GM12872 (cell line): Measurements from ENCODE around the gene PDLIM5.

Experiments
- CTCF ChIP-seq: IDR thresholded peaks from 3 replicates; pipeline ENCODE4 v1.5.1; 2011; ENCODE audit warnings: low read depth, mild to moderate bottlenecking, low read length, moderate library complexity; ENCODE audit not compliant: insufficient read depth

PDLIM5 gene

GRCh38 chr4:94564252-94564651 is 112.5 kb downstream of the PDLIM5 start:
- TF ChIP-seq CTCF = no peak

DNA sequence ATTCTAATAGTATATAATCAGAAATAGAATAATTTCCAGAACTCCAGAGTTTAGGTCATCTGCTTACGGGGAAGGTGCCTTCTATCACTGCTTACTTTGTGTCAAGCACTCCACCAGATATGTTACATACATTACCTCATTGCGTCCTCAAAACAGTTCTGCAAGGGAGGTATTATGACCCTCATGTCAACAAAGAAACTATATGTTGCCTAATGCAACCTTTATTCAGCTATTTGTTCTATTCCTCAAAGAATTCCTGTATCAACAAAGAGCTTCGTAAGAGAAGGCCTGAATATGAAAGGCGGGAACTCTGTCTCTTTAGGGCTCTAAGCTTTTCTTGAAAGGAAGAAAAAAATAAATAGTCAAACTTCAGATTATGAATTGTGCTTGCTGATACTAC is 114.7 kb downstream of the PDLIM5 start:
- TF ChIP-seq CTCF = no peak

DNA sequence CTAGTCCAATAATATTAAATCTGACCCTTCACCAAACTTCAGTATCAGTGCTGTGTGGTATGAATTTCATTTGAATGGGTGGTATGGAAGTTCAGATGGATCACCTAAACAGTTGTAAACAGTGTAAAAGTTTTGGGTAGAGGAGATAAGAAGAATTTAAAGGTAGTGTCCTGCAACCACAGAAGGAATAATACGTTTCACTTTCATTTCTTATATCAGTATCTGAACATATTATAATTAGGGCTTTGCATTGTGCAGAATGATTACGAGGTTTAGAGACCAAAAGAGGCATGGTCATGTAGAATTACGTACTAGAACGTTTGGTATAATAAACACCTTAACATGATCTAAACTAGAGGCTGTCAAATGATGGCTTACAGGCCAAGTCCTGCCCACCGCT is 116.1 kb downstream of the PDLIM5 start:
- no peak for TF ChIP-seq CTCF

GRCh38 chr4:94570558-94570957 is 118.8 kb downstream of the PDLIM5 start:
- no peak for TF ChIP-seq CTCF

DNA sequence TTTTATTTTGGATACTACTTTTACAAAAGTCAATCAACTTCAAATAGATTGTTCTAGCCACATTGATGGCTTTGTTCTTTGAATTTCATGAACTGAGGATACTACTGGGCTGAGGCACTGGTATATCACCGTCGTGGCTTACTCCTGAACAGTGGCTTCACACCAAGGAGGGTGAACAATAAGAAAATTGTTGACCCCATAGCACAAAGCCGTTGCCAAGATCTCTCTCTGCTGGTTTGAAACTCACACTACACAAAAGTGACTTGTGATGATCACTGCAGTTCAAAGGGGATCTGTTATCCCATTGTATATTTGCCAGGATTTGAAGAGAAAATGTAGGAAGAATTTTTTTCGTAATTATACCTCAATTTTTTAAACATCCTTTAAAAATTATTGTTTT is 119.6 kb downstream of the PDLIM5 start:
- TF ChIP-seq CTCF = no peak

- no peak for TF ChIP-seq CTCF
Observed at GRCh38 chr4:94571715-94572114, 120.0 kb downstream of the PDLIM5 start.

DNA sequence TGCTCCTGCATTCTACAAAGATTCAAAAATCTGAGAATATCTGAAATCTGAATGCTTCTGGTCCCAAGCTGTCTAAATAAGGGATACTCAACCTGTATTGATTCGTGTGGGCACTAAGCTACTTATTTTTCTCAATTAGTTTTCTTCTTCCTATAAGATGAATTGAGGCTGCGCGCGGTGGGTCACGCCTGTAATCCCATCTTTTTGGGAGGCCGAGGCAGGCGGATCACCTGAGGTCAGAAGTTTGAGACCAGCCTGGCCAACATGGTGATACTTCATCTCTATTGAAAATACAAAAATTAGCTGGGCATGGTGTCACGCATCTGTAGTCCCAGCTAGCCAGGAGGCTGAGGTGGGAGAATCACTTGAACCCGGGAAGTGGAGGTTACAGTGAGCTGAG is 122.3 kb downstream of the PDLIM5 start:
- no peak for TF ChIP-seq CTCF

- no peak for TF ChIP-seq CTCF
Observed at GRCh38 chr4:94574616-94575015, 122.9 kb downstream of the PDLIM5 start.
